IMR-90 (cell line): ENCODE data around the gene EMX2. TPM values are rescaled to one million over a fixed set of nuclear protein-coding genes. Genes with fewer than 3 reads are reported as not detected.

ENCODE experiments used
- ATAC-seq: fragments of 200-7000 bp; cut with Tn5 transposase; 2 replicates; pipeline ENCODE4 v1.9.1; 2020; ENCODE audit warnings: low read depth, mild to moderate bottlenecking, moderate library complexity
- BruUV-seq: library from RNA; stranded (reverse); fragments of 400-500 nt; replicated peaks from 2 replicates; lab custom pipeline; 2021; lab: Mats Ljungman, UMichigan
- CTCF ChIA-PET: fragments of 300-600 bp; formaldehyde crosslinking; extraction: SDS; loops from one replicate; lab custom pipeline; 2021; ENCODE audit warnings: antibody characterized with exemption; lab: Yijun Ruan, JAX
- POLR2A ChIA-PET: fragments of 300-600 bp; sonication (Branson Sonifier 250); formaldehyde crosslinking; loops from one replicate; lab custom pipeline; 2022; ENCODE audit warnings: antibody characterized with exemption; ENCODE audit not compliant: unreplicated experiment; lab: Charles Lee
- DNase-seq: peaks from one replicate; pipeline ENCODE4 v3.0.0; 2013
- H2AFZ ChIP-seq: replicated peaks from 2 replicates; pipeline ENCODE3; 2013; ENCODE audit warnings: low read length, mild to moderate bottlenecking; ENCODE audit not compliant: poor library complexity
- H2AK5ac ChIP-seq: 2 replicates; pipeline ENCODE4 v1.6.1; 2013; ENCODE audit warnings: low read depth, low read length, inconsistent platforms
- H2AK9ac ChIP-seq: replicated peaks from 2 replicates; pipeline ENCODE3; 2013; ENCODE audit warnings: mild to moderate bottlenecking, low read depth, low read length, moderate library complexity; ENCODE audit not compliant: poor library complexity
- H2BK120ac ChIP-seq: 2 replicates; pipeline ENCODE4 v1.6.1; 2013; ENCODE audit warnings: low read depth, low read length, inconsistent platforms
- H2BK15ac ChIP-seq: 3 replicates; pipeline ENCODE4 v1.6.1; 2013; ENCODE audit warnings: low read depth, low read length, inconsistent platforms
- H2BK20ac ChIP-seq: 2 replicates; pipeline ENCODE4 v1.6.1; 2013; ENCODE audit warnings: low read depth, mild to moderate bottlenecking, inconsistent platforms, low read length, moderate library complexity
- H2BK5ac ChIP-seq: 2 replicates; pipeline ENCODE4 v1.6.1; 2013; ENCODE audit warnings: mild to moderate bottlenecking, low read depth, low read length, inconsistent platforms; ENCODE audit not compliant: poor library complexity, severe bottlenecking
- H3K14ac ChIP-seq: replicated peaks from 2 replicates; pipeline ENCODE4 v1.6.1; 2013; ENCODE audit warnings: low read depth, low read length, inconsistent platforms
- H3K18ac ChIP-seq: 2 replicates; pipeline ENCODE4 v1.6.1; 2013; ENCODE audit warnings: low read depth, low read length, control low read depth
- H3K23ac ChIP-seq: 2 replicates; pipeline ENCODE4 v1.6.1; 2013; ENCODE audit warnings: low read depth, low read length, inconsistent platforms
- H3K27ac ChIP-seq: 2 replicates; pipeline ENCODE4 v1.5.1; 2013; ENCODE audit warnings: mild to moderate bottlenecking, control low read depth, low read length; ENCODE audit not compliant: insufficient read depth
- H3K27me3 ChIP-seq: 2 replicates; pipeline ENCODE4 v1.6.1; 2013; ENCODE audit warnings: low read length; ENCODE audit not compliant: control insufficient read depth, insufficient read depth
- H3K36me3 ChIP-seq: 2 replicates; pipeline ENCODE4 v1.6.1; 2013; ENCODE audit warnings: low read length, mixed read lengths; ENCODE audit not compliant: control insufficient read depth, insufficient read depth
- H3K4ac ChIP-seq: 2 replicates; pipeline ENCODE4 v1.6.1; 2013; ENCODE audit warnings: low read depth, low read length, inconsistent platforms
- H3K4me1 ChIP-seq: 2 replicates; pipeline ENCODE4 v1.6.1; 2013; ENCODE audit warnings: low read length, mixed read lengths; ENCODE audit not compliant: control insufficient read depth, insufficient read depth
- H3K4me2 ChIP-seq: 2 replicates; pipeline ENCODE4 v1.6.1; 2013; ENCODE audit warnings: low read depth, mild to moderate bottlenecking, control low read depth, low read length, moderate library complexity
- H3K4me3 ChIP-seq: 2 replicates; pipeline ENCODE4 v1.5.1; 2013; ENCODE audit warnings: low read depth, mild to moderate bottlenecking, control low read depth, low read length, moderate library complexity; ENCODE audit not compliant: insufficient read depth
- H3K56ac ChIP-seq: 2 replicates; pipeline ENCODE4 v1.6.1; 2013; ENCODE audit warnings: low read length, inconsistent platforms; ENCODE audit not compliant: insufficient read depth; ENCODE audit errors: extremely low read depth
- H3K79me1 ChIP-seq, 2 experiments: 2 replicates each; pipeline ENCODE4 v1.6.1; 2013; ENCODE audit warnings: low read length in 2 of 2, inconsistent platforms in 1 of 2, low read depth in 1 of 2
- H3K9ac ChIP-seq: 2 replicates; pipeline ENCODE4 v1.6.1; 2013; ENCODE audit warnings: low read depth, low read length, control low read depth
- H3K9me1 ChIP-seq: 2 replicates; pipeline ENCODE4 v1.6.1; 2013; ENCODE audit warnings: low read length, inconsistent platforms; ENCODE audit not compliant: insufficient read depth
- H3K9me3 ChIP-seq: 2 replicates; pipeline ENCODE4 v1.6.1; 2013; ENCODE audit warnings: low read length; ENCODE audit not compliant: control insufficient read depth, insufficient read depth
- H4K20me1 ChIP-seq: 2 replicates; pipeline ENCODE4 v1.6.1; 2013; ENCODE audit warnings: low read length, inconsistent platforms; ENCODE audit not compliant: insufficient read depth
- H4K5ac ChIP-seq: 2 replicates; pipeline ENCODE4 v1.6.1; 2013; ENCODE audit warnings: mild to moderate bottlenecking, low read depth, low read length, control low read depth
- H4K8ac ChIP-seq, 2 experiments: 2 replicates each; pipeline ENCODE4 v1.6.1; 2013; ENCODE audit warnings: low read depth in 2 of 2, low read length in 2 of 2, control low read depth in 1 of 2, inconsistent platforms in 1 of 2
- H4K91ac ChIP-seq: 2 replicates; pipeline ENCODE4 v1.6.1; 2013; ENCODE audit warnings: low read depth, low read length, inconsistent platforms; ENCODE audit not compliant: insufficient read depth
- ELK1 ChIP-seq: fragments of 150-350 bp; IDR thresholded peaks from 2 replicates; pipeline ENCODE4 v1.6.1; 2016; ENCODE audit warnings: low read depth, mild to moderate bottlenecking, low read length, moderate library complexity, borderline replicate concordance
- POLR2A ChIP-seq: IDR thresholded peaks from 2 replicates; pipeline ENCODE4 v1.6.1; 2012; ENCODE audit warnings: mild to moderate bottlenecking, low read depth, low read length
- RCOR1 ChIP-seq: IDR thresholded peaks from 2 replicates; pipeline ENCODE4 v1.6.1; 2012; ENCODE audit warnings: mild to moderate bottlenecking, low read length, improper control_type of control experiment; ENCODE audit not compliant: insufficient replicate concordance
- RFX5 ChIP-seq: IDR thresholded peaks from 2 replicates; pipeline ENCODE4 v1.8.0; 2012; ENCODE audit warnings: low read depth, mild to moderate bottlenecking, low read length, moderate library complexity
- SMC3 ChIP-seq: fragments of 150-350 bp; IDR thresholded peaks from 2 replicates; pipeline ENCODE4 v1.6.1; 2016; ENCODE audit warnings: low read depth, mild to moderate bottlenecking, antibody characterized with exemption, low read length, moderate library complexity
- USF2 ChIP-seq: fragments of 150-350 bp; IDR thresholded peaks from 2 replicates; pipeline ENCODE4 v1.6.1; 2017; ENCODE audit warnings: mild to moderate bottlenecking, antibody characterized with exemption, low read length, low read depth
- WGBS, 2 experiments: methylation state at CpG; one replicate each; pipeline versions ENCODE4 v1.1.5 to v1.1.7; 2013; ENCODE audit warnings: missing lambda C conversion rate in 2 of 2; ENCODE audit not compliant: insufficient read length in 1 of 2; ENCODE audit errors: extremely low coverage in 2 of 2; 5-methylcytosine and 5-hydroxymethylcytosine counted together
- dilution Hi-C: fragments of 300-500 bp; cut with HindIII; formaldehyde crosslinking; loops from one replicate; pipeline ENCODE4 v1.14.3; 2018; ENCODE audit warnings: low sequenced_read_pairs; ENCODE audit not compliant: unreplicated experiment
- in situ Hi-C: fragments of 300-500 bp; cut with MboI; formaldehyde crosslinking; loops from 3 replicates; pipeline ENCODE4 v1.14.3; 2019; ENCODE audit warnings: low sequenced_read_pairs, inconsistent platforms, mixed read lengths
- intact Hi-C: fragments of 100-400 bp; cut with micrococcal nuclease; formaldehyde crosslinking; loops from 2 replicates; pipeline ENCODE4 v1.10.0; 2022
- polyA plus RNA-seq, 3 experiments: library from polyadenylated mRNA; depleted of rRNA; stranded (reverse); fragments of >200 nt; gene quantifications; 2 replicates each; pipeline ENCODE4 v1.2.3, GENCODE V29; 2012; ENCODE audit warnings: low replicate concordance in 1 of 3
- total RNA-seq: library from RNA; depleted of rRNA; stranded (reverse); fragments of >200 nt; gene quantifications from 2 replicates; pipeline ENCODE4 v1.2.3, GENCODE V29; 2012

Gene EMX2
- total and polyA plus RNA-seq, 2 of the 4 experiments (the other 2 are of a cell fraction) = not detected

GRCh38 chr10:117532003-117532385, 10.6 kb upstream of the EMX2 start:
- Histone ChIP-seq H3K27ac (no peak overlapping the region), H3K4me2 (no peak overlapping the region), H3K56ac (no peak overlapping the region), H3K9ac (no peak overlapping the region), H3K36me3 (no peaks in the 10 kb centered on the region), H2BK120ac (no peak overlapping the region), H3K4me3 (no peak overlapping the region), H2BK5ac (no peak overlapping the region), H3K18ac (no peak overlapping the region), H3K9me1 (no peaks in the 10 kb centered on the region), H2BK15ac (no peak overlapping the region), H4K91ac (no peak overlapping the region), H3K4ac (no peak overlapping the region), H2BK20ac (no peak overlapping the region), H3K23ac (no peak overlapping the region), H3K27me3 (peaks cover 57% of the 10 kb centered on the region), H2AK9ac (no peak overlapping the region), H3K14ac (no peak overlapping the region), H3K4me1 (no peaks in the 10 kb centered on the region), H2AFZ (no peak overlapping the region), H3K79me1 (no peaks in the 10 kb centered on the region), H4K5ac (no peak overlapping the region), H4K8ac (no peak overlapping the region), H3K9me3 (no peaks in the 10 kb centered on the region), H4K20me1 (no peaks in the 10 kb centered on the region), H2AK5ac (no peak overlapping the region)
- ChIA-PET POLR2A (no interaction called here), CTCF (no interaction called here)
- in situ Hi-C loops (no loop called here), intact Hi-C loops (loop anchor here (10.0 kb wide), 1 partner anchor 513 kb away; the partner anchor contains the start of gene RAB11FIP2), dilution Hi-C loops (no loop called here)
- DNase-seq (no peak), ATAC-seq (no peak)
- no peak for TF ChIP-seq SMC3
- TF ChIP-seq USF2 = no peak
- no peak for TF ChIP-seq RFX5
- no peak for TF ChIP-seq ELK1
- TF ChIP-seq POLR2A = no peak
- no peak for TF ChIP-seq RCOR1
- no TSS peak for BruUV-seq
- no CpG with 5 or more reads among the region's 3 CpGs for WGBS, 2 experiments
